ENCODE results near the gene ARL9.

DNA sequence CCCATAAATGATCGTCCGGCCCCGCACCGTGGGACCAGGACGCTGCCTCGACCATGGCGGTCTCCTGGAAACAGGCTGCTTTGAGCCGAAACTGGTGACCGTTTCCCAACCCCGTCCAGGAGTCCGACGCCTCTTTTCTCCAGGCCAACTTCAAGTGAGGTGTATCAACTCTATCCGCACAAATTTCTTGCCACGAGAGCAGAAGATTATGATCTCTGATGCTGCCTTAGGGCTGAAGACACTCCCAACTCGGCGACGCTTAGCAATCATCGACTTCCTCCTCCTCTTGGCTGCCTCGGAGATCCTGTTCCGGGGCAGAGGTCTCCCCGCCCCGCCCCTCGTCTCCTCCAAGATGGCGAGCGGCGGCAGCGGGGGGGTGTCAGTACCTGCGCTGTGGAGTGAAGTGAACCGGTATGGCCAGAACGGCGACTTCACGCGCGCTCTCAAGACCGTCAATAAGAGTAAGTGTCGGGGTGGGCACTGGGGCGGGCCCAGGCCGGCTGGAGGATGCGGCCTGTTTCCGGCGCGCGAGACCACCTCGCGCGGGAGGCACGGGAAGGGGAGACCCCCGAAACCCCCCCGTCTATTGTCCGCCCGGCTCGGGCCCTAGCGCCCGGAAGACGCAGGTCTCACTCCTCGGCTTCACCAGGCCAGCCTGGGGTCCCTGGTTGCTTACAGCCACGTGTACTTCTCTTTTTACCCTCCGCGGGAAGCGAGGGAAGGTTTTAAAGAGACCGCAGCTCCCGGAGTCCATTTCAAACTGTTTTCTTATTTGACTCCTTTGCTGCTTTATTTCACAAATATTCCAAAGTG, 38.1 kb upstream of the ARL9 start, which contains the start of gene SRP72:
- TF ChIP-seq, protein P1, sequence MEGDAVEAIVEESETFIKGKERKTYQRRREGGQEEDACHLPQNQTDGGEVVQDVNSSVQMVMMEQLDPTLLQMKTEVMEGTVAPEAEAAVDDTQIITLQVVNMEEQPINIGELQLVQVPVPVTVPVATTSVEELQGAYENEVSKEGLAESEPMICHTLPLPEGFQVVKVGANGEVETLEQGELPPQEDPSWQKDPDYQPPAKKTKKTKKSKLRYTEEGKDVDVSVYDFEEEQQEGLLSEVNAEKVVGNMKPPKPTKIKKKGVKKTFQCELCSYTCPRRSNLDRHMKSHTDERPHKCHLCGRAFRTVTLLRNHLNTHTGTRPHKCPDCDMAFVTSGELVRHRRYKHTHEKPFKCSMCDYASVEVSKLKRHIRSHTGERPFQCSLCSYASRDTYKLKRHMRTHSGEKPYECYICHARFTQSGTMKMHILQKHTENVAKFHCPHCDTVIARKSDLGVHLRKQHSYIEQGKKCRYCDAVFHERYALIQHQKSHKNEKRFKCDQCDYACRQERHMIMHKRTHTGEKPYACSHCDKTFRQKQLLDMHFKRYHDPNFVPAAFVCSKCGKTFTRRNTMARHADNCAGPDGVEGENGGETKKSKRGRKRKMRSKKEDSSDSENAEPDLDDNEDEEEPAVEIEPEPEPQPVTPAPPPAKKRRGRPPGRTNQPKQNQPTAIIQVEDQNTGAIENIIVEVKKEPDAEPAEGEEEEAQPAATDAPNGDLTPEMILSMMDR (conservative IDR thresholded peaks at IDR 0.05; ENCODE audit: low read length): no peak
- no peak for TF ChIP-seq EZH2phosphoT487 (IDR thresholded peaks at IDR 0.05; ENCODE audit: borderline replicate concordance)

Measured in Loucy (cell line).